ENCODE measurements around the gene DNAAF1.
"Not testable (repeated sequence)": the region's sequence is repeated elsewhere in the genome, so short reads cannot be mapped to it uniquely, and the experiment has no call there.

Gene DNAAF1

DNA sequence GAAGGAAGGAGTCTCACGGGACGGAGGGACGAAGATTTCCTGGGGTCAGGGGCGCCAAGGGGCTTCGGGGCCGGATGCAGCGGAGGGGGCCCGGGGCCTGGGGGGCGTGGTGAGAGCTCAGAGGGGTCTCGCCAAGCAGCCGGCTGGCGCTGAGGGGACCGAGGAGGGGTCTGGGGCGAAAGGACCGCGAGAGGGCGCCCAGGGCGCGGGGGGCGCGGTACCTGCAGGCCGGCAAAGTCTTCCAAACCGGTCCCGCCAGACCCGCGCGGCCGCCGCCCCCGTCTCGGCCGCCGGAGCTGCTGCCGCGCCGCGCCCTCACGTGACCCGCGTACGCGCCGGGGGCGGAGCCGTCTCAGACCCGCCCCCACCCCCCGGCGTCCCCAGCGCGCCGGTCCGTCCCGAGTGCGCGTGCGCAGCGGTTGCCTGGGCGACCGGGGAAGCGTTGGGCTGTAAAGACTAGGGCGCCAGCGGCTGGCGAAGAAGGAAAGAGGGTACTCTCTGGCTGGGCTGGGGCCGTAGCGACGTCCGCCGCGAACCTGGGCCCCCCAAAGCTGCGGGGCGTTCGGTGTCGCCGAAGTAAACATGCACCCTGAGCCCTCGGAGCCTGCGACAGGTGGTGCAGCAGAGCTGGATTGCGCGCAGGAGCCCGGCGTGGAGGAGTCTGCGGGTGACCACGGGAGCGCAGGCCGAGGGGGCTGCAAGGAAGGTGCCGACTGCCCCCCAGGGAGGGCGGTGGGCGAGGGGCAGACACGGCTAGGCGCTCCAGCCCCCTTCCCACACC lies at the start of gene DNAAF1, which contains the start of gene HSDL1:
DNAAF1 (plus strand) TSS at position 450 of the 781 bp plus-strand sequence; CDS start at position 583, 133 bp downstream.
HSDL1 (minus strand) TSS at position 319 of the 781 bp plus-strand sequence. CDS start 13,856 bp downstream, outside the sequence.
- peak within 1 kb of the TSS; percentile 15 for H3K27ac ChIP-seq
- DNase-seq (ENCODE audit: low read depth, low spot score) = peak; percentile 22

DNA sequence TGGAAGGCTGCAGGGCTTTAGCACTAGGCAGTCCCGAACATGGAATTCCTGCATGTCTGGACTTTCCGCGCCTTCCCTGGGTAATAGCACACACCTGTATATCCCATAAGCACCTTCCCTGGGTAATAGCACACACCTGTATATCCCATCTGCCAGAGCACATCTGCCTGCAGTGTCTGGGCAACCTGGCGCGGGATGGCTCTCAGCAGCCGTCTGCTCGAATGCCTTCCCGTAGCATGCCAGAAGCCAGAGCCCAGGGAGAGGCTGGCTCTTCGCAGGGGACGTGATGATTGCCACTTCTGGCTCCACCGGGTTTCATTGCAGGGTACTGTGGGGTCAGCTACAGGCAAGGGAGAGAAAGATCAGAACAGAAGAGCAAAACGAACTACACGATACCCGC lies 49.6 kb upstream of the DNAAF1 start:
- H3K27ac ChIP-seq = no peak overlapping the region
- DNase-seq (ENCODE audit: low read depth, low spot score) = no peak

DNA sequence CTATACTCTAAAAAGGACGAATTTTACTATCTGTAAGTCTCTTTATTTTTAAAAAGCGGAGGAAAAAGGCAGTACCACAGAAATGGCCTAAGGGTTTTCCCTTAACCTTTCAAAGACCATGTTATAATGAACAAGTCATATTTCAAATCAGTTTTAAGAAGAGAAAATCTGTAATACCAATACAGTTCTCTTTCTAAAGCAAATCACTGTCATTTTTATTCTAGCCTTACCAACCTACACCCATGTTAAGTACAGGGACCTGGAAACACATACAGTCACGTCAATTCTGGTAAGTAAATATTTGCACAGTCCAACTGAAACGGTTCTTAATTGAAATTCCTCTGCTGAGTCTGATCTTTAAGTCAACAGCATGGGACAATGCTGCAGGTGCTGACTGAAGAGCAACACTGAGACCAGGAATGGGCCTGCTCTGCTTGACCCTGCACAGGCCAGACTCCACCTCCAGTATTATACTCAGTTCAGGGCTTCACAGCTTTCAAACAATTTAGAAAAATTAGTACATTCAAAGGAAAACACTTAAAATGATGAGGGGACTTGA lies 48.6 kb upstream of the DNAAF1 start:
- no peak for DNase-seq (ENCODE audit: low read depth, low spot score)
- H3K27ac ChIP-seq = no peak overlapping the region

DNA sequence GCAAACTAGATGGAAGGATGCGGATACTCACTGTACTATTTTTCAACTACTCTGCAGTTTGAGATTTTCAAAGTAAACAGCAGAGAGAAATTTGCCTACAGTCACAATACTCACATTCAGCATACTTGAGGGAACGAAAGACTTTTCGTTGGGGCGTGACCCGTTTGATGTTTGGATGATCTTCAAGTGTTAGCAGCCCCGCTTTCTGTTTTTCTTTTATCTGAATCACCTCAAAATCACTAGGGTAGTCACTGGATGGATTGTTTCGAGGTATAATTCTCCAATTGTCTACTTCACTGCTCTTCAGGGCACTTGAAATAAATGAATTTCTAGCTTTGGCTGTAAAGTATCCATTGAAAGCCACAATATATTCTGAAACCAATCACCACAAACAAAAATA lies 46.2 kb upstream of the DNAAF1 start:
- no peak overlapping the region for H3K27ac ChIP-seq
- DNase-seq (ENCODE audit: low read depth, low spot score) = no peak

DNA sequence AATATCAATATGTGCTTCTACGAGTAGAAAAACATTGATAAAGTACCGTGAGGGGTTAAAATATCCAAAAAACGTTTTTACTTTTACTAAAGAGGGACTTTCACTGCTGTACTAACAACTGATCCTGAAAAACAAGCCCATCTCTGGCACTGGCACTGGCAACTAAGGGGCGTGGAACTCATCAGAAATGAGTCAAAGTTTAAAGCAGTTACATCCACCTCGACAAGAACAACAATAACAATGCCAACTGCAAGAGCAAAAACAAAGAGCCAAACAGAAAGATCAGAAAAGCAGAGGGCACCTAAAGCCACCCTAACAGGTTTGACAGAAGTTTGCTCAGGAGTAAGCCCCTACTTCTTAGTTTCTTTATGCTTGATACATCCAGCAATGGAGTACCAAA lies 41.4 kb upstream of the DNAAF1 start:
- H3K27ac ChIP-seq = no peak overlapping the region
- no peak for DNase-seq (ENCODE audit: low read depth, low spot score)

DNA sequence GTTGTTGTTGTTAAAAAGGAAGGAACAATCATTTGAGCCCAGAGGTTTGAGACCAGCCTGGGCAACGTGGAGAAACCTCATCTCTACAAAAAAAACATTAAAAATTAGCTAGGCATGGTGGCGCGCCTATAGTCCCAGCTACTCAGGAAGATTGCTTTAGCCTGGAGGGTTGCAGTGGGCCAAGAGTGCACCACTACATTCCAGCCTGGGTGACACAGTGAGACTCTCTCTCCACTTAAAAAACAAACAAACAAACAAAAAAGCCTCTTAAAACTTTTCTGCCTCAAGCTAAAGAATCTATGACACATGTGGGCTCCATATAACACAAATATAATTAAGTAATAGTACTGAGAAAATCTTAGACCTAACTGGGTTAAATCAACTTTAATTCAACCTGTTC lies 40.9 kb upstream of the DNAAF1 start:
- DNase-seq (ENCODE audit: low read depth, low spot score) = no peak
- no peak overlapping the region for H3K27ac ChIP-seq

- no peak for DNase-seq (ENCODE audit: low read depth, low spot score)
- no peak overlapping the region for H3K27ac ChIP-seq
Measured at GRCh38 chr16:84105301-84105815, 39.8 kb upstream of the DNAAF1 start.

- H3K27ac ChIP-seq = no peak overlapping the region
Measured at GRCh38 chr16:84105948-84106740, 39.0 kb upstream of the DNAAF1 start.

DNA sequence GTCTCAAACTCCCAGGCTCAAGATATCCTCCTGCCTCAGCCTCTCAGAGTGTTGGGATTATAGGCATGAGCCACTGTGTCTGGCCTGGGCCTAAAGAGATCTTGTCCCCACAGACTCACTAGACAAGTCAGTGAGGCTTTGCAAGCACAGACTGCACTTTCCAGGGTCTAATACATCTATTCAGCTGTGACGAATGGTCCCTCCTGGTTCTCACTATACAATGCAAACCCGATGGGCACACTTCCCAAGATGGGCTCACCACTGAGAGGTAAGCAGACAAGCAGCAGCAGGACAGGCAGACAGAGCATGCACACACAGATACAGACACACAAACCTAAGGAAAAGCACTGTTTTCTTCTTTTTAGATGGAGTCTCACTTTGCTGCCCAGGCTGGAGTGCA lies 37.2 kb upstream of the DNAAF1 start:
- H3K27ac ChIP-seq = no peak overlapping the region
- DNase-seq (ENCODE audit: low read depth, low spot score) = no peak

More at GRCh38 chr16:84105948-84106740, 39.0 kb upstream of the DNAAF1 start:
- DNase-seq (ENCODE audit: low read depth, low spot score) = no peak

DNA sequence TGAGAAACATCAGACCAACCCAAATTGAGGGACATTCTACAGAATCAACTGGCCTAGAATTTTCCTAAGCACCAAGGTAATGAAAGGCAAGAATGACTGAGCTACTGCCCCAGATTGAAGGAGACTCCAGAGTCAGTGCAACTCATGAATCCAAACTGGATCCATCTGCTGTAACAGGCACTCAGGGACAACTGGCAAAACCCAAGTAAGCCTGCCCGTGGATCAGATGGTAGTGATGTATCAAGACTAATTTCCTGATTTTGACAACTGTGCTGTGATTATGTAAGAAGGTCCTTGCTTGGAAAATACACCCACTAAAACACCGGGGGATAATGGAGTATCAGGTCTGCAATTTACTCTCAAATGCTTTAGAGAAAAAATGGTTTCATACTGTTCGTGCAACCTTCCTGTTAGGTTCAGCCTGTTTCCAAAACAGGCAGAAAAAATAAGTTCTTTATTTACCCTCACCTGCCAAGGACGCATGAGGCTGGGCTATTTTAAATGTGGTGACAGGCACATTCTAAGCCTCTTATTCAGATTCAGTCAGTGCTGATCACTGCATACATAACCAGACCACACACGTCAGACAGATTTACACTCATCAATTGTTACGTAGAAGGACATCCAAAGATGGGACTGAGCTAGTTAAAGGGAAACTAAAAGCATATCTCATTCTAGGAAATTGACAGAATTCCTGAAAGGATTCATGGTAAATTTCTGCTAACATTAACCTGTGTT lies 35.3 kb upstream of the DNAAF1 start:
- no peak overlapping the region for H3K27ac ChIP-seq
- DNase-seq (ENCODE audit: low read depth, low spot score) = peak; percentile 24

- H3K27ac ChIP-seq = no peak overlapping the region
- DNase-seq (ENCODE audit: low read depth, low spot score) = no peak
Measured at GRCh38 chr16:84110527-84110926, 34.6 kb upstream of the DNAAF1 start.

DNA sequence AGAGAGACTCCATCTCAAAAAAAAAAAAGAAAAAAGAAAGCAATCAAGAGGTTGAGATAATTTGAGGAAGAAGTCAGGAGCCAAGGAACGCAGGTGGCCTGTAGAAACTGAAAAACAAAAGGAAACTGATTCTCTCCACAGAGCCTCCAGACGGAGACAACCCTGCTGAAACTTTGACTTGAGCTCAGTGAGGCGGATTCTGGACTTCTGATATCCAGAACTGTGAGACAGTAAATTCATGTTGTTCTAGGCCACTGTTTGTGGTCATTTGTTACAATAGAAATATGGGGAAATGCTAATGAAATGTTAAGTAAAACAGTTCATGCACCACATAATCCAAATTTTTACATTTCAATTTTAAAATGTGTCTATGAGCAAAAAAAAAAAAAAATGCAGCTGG lies 33.6 kb upstream of the DNAAF1 start:
- H3K27ac ChIP-seq = no peak overlapping the region
- no peak for DNase-seq (ENCODE audit: low read depth, low spot score)

- H3K27ac ChIP-seq = not testable (repeated sequence)
Measured at GRCh38 chr16:84111949-84112348, 33.2 kb upstream of the DNAAF1 start.

GRCh38 chr16:84115919-84116719 lies 29.0 kb upstream of the DNAAF1 start:
- DNase-seq (ENCODE audit: low read depth, low spot score) = no peak
- H3K27ac ChIP-seq = peak overlapping the region; percentile 87

More at GRCh38 chr16:84111949-84112348, 33.2 kb upstream of the DNAAF1 start:
- DNase-seq (ENCODE audit: low read depth, low spot score) = not testable (repeated sequence)

DNA sequence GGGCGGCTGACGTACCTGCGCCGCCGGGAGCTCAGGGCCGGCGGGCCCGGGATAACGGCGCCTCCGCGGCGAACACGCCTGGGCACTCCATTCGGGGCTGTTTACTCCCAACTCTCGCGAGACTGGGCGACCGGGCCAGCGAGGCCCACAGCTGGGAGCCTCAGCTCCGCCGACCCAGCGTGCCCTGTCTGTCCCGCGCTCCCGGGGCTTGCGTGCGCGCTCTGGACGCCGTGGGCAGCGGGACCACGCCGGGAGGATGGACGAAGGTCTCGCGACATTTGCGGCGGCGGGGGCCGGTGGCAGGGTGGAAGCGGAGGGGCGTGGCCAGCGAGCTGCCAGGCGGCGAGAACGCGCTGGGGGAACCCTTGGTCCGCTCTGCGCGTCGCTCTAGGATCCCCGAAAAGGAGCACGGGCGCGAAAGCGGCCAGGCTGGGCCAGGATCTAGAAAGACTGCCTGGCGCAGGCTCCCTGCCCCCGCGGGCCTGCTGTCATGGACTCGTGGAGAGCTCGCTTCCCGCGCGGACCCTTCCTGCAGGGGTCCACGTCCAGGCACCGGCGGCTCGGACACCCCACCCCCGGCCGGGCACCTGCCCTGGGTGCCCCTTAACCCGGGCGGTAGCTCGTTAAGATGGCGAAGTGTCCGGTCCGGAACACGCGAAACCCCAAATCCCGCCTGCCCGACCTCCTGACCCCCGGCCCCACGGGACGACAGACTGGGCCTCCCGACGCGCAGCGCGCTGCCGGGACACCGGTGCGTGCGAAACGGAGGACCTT lies 28.2 kb upstream of the DNAAF1 start, which contains the start of gene MBTPS1:
MBTPS1 (minus strand) TSS at position 223 of the 774 bp plus-strand sequence. CDS start 15,159 bp downstream, outside the sequence.
- DNase-seq (ENCODE audit: low read depth, low spot score) = peak; percentile 91
- H3K27ac ChIP-seq = peak within 1 kb of the TSS; percentile 87

- DNase-seq (ENCODE audit: low read depth, low spot score) = no peak
- peak overlapping the region; percentile 87 for H3K27ac ChIP-seq
Measured at GRCh38 chr16:84117494-84117843, 27.6 kb upstream of the DNAAF1 start.

- not testable (repeated sequence) for H3K27ac ChIP-seq; DNase-seq (ENCODE audit: low read depth, low spot score)
Measured at GRCh38 chr16:84118315-84118714, 26.8 kb upstream of the DNAAF1 start.

- no peak for DNase-seq (ENCODE audit: low read depth, low spot score)
- no peak overlapping the region for H3K27ac ChIP-seq
Measured at GRCh38 chr16:84119368-84119767, 25.7 kb upstream of the DNAAF1 start.

Measured in epithelial cell of prostate (primary cell).